Gastroesophageal sphincter (tissue), 3 donors: Measurements from ENCODE around the gene TRIM45.

Experiments used
- EP300 ChIP-seq: sonication (generic); formaldehyde crosslinking; IDR thresholded peaks from one replicate; pipeline ENCODE4 v1.6.1; 2017; ENCODE audit warnings: antibody characterized with exemption, mild to moderate bottlenecking
- POLR2A ChIP-seq, 2 donors: fragments of 450-650 bp; IDR thresholded peaks; one replicate each; pipeline ENCODE4 v1.6.1; 2017; ENCODE audit warnings: antibody characterized with exemption in 2 of 2, mild to moderate bottlenecking in 2 of 2, moderate library complexity in 1 of 2
- POLR2AphosphoS5 ChIP-seq: sonication (generic); formaldehyde crosslinking; IDR thresholded peaks from one replicate; pipeline ENCODE4 v1.6.1; 2017; ENCODE audit warnings: antibody characterized with exemption
- TF ChIP-seq, protein P1 (sequence below), 4 experiments: fragments of 200-600 bp in 2 of 4; fragments of 450-650 bp in 2 of 4; sonication (generic) in 1 of 4; IDR thresholded peaks; one replicate each; pipeline ENCODE4 v1.5.1; 2017 to 2019; ENCODE audit warnings: antibody characterized with exemption in 4 of 4, mild to moderate bottlenecking in 2 of 4, moderate library complexity in 2 of 4

DNA sequence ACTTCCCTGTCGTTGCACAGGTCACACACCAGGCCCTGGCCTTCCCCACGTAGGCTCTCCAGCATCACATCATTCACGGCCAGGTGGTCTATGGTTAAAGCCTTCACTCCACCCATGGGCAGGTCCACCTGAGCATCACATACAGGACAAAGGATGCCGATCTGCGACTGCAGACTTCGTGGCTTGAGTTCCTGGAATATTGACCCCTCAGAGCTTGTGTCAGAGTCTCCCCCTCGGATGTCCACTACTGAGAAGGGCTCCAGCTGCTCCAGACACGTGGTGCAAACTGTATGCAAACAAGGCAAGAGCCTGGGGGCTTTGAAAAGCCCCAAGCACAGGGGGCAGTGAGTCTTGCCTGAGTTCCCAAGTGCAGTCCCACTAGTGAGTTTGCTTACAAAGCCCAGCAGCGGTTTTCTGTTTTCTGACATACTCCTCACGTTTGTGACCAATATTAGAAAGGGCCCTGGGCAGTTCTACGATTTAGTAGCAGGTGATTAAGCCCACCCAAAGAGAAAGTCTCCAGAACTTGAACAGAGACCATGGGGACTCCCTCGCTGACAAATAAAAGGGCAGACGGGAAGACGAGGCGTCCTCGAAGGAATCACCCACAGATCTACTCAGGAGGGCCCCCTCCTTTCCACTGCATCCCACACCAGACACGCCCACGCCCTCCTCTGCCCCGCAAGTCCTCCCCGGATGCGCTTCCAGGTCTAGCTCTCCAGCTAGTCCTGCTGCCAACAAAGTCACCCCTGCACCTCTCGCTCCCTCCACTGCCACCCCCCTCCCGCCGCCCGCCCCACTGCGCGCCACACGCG is 568 bp downstream of the TRIM45 start:
- TF ChIP-seq, protein P1, sequence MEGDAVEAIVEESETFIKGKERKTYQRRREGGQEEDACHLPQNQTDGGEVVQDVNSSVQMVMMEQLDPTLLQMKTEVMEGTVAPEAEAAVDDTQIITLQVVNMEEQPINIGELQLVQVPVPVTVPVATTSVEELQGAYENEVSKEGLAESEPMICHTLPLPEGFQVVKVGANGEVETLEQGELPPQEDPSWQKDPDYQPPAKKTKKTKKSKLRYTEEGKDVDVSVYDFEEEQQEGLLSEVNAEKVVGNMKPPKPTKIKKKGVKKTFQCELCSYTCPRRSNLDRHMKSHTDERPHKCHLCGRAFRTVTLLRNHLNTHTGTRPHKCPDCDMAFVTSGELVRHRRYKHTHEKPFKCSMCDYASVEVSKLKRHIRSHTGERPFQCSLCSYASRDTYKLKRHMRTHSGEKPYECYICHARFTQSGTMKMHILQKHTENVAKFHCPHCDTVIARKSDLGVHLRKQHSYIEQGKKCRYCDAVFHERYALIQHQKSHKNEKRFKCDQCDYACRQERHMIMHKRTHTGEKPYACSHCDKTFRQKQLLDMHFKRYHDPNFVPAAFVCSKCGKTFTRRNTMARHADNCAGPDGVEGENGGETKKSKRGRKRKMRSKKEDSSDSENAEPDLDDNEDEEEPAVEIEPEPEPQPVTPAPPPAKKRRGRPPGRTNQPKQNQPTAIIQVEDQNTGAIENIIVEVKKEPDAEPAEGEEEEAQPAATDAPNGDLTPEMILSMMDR (IDR thresholded peaks at IDR 0.05), result no peak
- TF ChIP-seq POLR2A (IDR thresholded peaks at IDR 0.05) (no peak), EP300 (no peak), POLR2AphosphoS5 (no peak)
